HG03575 (cell line): Measurements from ENCODE around the gene FAM3A.

Experiments
- ATAC-seq: cut with Tn5 transposase; IDR thresholded peaks from one replicate; pipeline ENCODE4 v1.9.1; 2021; ENCODE audit not compliant: unreplicated experiment, insufficient number of reproducible peaks, low FRiP score; ENCODE audit errors: extremely low read depth

FAM3A gene

DNA sequence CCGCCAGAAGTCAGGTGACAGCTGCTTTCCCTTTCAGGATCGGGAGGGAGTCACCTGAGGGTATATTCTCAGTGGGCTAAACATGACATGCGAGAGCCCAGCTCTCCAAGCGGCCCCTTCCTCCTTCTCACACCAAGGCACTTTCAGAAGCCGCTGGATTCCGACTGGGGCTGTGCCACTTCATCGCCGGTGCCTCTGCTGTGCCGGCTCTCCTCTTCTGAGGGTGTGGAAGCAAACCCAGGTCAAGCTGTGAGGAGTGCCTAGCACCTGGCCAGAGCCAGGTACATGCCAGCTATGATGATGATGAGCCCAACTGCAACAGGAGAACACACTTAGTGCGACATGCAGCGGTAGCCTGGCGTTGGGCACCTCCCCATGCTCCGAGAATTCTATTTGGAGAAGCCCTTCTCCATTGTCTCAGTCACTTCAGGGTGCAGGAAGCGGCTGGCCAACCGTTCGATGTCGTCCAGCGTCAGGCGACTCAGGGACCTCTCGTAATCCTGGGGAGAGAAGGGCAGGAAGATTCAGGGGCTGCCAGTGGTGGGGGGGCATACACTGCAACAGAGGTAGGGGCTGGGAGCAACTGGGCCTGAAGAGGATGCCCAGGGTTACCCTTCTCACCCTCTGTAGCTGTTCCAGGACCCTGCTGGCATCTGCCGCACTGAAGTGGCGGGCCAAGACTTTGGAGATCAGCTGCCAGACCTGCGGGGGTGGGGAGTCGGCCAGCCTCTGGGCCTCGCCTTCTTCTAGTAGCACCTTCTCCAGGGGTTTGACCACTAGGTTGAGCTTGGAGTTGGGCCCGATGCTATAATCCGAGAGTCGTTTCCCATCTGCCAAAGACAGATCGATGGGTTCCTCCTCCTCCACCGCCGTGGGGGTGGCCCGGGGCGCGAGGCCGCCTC, 30.6 kb downstream of the FAM3A start:
- ATAC-seq, result no peak

DNA sequence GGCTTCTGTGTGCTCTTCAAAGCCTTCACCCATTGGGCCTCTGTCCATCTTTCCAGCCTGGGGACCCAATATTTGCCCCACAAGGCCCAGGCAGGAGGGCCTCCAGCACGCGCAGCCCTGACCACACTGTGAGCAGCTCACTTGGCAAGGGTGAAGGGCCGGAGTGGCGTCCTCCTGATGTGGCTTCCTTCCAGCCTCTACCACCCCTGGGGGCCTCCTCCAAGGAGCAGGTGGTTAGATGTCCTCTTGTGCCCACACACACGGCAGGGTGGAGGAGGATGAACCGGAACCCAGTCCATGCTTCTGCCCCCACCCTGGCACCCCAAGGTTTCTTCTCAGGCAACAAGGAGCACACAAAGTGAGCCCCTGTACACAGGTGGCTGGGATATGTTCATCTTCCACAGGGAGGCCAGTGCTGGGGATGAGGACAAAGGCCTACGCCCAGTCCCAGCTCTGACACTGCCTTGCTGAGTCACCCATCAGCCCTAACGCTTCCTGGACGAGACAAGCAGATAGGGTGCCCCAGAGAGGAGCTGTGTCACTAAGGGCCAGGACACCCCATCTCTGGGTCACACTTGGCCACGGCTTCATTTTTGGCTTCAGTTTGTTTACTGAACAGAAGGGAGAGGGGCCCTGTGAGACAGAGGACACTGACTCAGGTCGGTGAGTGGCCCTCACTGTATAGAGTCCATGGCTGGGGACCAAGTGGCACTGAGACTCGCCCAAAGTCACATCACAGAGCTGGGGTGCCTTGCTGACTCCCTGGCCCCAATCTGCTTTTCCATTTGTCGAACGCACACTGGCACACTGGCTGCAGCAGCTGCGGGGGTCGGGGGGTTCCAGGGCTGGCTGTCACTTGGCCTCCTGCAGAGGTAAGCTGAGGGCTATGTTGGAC, 31.5 kb downstream of the FAM3A start:
- no peak for ATAC-seq

DNA sequence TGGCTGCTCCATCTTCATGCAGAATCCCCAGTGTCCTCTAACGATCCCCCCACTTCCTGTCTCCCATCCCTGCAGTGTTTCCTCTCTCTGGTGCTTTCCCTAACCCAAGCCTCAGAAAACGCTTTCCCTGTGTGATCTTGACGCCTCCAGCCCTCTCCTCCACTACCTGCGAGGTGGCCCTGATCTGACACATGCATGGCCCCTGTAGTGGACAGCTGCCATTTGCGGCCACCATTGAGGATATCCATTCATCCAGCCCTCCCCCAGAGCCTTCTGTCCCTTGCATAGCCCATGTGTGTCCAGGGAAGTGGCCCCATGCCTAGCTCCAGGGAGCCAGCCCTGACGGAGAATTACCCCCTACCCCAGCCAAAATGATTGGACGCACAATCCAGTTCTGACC, 32.7 kb downstream of the FAM3A start:
- no peak for ATAC-seq

DNA sequence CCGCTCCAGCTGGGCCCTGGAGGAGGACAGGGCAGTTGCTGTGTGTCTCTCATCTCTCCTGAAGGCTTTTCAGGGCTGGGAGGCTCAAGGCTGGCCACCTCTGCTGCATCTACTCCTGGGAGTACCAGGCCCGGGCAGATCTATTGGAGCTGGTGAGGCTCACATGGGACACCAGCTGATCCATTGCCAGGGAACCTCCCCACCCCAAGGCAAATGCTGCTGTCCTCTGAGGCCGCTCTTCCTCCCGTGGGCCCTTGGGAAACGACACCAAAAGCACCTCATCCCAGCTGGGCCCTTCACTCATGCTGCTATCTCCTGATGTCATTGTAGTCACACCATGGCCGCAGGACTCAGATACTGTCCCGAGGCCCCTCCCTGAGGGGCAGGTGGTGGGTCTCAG, 33.2 kb downstream of the FAM3A start:
- no peak for ATAC-seq

DNA sequence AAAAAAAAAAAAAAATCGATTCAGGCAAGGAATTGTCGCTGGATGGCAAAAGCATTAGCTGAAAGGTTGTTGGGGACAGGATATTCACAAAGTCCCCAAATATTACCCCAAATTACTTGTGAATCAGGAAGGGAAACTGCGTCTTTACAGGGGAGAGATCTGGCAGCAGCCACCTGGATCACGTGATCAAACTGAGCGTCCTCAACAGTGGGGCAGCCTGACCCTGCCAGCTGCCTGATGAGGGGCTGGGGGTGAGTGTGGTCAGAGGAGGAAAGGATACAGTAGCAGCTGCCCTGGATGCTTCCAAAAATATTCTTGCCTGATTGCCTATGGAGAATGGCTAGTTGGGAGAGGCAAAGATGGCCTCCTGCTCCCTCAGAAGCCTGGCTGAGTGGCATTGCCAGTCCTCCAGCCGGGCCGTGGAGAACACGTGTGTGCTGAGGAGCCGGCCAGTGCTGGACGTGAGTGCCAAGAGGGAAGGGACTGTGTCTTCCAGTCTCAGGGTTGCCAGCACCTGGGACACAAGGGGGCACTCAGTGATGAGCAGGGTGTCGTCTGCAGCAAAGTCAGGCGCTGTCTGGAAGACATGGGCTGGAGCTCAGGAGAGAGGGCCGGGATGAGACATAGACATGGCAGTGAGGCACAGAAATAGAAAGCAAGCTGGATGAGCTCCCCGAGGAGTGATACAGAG, 34.0 kb downstream of the FAM3A start:
- no peak for ATAC-seq

DNA sequence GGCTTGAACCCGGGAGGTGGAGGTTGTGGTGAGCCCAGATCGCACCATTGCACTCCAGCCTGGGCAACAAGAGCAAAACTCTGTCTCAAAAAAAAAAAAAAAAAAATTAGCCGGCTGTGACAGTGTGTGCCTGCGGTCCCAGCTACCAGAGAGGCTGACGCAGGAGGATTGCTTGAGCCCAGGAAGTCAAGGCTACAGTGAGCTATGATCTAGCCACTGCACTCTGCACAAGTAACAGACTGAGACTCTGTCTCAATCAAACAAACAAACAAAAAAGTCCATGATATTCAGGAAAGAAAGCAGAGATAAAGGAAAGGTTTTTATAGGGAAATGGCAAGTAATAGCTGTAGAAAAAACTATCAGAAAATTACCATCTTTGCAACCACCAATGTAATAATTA, 34.8 kb downstream of the FAM3A start:
- no peak for ATAC-seq

DNA sequence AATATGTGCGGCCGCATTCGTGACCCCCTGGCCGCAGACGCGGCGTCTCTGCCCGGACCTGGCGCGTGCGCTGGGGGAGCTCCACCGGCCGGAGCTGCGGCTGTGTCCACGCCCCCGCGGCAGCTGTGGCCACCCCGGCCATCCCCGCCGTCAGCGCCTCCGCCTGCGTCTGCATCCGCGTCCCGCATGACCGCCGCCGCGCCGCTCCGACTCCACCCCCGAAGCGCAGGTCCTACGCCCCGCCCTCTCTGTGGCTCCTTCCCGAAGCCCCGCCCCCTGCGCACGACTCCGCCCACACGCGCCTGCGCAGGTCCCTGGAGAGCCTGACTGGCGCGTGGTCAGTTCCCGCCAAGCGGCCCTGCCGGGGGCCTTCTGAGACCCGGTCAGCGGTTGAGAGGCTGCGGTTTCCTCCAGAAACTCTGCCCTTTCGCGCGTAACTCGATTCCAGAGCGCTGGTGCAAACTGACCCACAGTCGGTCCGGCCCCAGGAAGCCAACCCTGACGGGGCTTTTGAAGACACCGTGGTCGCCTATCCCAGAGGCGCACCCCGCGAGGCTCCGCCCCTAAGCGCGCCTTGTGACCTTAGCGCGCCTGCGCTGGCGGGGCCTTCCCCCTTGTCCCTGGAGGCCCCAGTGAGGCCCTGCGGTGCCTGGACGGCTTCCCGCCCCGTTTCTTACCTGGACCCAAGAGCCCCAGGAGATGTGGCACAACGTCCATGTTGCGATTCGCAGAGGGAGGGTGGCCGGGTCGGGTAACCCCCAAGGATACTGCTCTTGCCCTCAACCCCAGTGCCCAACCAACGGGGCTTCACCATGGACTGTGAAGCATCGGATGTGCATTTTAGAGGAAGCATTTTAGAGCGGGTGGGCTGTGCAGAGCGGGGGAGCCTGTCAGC, 37.1 kb downstream of the FAM3A start, which contains the start of gene LAGE3:
Gene LAGE3 (minus strand): TSS at position 554 of the 895 bp plus-strand sequence. CDS start 366 bp downstream, at position 188.
- ATAC-seq, result no peak

DNA sequence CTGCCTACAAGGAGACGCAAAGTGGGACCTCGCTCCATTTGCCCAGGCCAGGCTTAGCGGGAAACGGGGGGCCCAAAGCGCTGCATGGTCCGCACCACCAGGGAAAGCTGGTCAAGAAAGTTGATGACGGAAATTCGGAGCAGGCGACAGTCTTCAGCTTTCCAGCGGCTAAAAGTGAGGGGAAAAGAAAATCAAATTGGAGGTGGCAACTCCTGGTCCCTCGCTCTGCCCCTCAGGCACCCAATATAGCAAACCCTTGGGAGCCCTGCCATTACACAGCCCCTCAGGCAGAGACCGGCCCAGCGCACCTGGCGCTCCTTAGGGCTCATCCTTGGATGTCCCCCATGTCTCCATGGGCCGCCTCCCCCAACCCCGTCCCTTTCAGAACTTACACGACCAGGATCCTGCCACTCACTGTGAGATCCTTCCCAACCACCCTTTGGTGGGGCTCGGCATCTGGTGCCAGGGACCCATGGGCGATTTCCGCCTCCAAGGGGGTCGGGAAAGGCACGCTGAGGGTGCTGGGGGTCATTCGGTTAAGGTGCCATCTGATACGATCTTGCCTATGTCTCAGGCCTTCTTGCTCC, 38.0 kb downstream of the FAM3A start:
- no peak for ATAC-seq

DNA sequence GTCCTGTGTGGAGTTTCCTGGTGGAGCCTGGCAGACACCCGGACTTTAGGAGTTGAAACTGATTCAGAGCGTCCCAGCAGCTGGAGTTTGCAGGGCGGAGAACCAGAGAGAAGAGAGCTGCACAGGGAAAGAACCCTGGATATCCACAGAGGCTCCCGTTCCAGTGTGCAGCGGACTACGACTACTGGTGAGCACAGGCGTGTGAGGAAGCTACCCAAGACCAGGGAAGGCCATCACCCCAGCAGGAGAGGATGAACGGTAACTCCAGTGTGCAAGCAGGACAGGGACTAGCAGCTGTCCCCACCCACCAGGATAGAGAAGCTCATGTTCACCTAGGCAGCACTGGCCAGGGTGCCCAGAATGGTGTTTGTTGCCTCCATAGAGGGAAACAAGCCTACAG, 39.2 kb downstream of the FAM3A start:
- no peak for ATAC-seq

DNA sequence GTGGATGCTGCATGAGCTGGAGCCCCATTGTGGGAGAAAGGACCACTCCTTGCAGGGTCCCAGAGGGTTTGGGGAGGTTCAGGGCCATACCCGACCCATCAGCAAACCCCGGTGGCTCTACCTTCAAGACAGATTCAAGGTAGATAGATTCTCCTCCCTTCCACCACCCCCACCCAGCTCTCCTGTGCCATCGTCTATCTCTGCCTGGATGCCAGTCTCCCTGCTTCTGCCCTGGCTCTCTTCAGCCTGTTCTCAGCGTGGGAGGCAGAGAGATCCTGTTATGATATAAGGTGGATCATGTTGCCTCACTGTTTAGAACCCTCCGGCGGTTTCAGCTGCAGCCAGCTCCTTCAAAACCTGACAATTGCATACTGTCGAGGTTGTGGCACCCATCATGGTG, 42.3 kb downstream of the FAM3A start:
- no peak for ATAC-seq

DNA sequence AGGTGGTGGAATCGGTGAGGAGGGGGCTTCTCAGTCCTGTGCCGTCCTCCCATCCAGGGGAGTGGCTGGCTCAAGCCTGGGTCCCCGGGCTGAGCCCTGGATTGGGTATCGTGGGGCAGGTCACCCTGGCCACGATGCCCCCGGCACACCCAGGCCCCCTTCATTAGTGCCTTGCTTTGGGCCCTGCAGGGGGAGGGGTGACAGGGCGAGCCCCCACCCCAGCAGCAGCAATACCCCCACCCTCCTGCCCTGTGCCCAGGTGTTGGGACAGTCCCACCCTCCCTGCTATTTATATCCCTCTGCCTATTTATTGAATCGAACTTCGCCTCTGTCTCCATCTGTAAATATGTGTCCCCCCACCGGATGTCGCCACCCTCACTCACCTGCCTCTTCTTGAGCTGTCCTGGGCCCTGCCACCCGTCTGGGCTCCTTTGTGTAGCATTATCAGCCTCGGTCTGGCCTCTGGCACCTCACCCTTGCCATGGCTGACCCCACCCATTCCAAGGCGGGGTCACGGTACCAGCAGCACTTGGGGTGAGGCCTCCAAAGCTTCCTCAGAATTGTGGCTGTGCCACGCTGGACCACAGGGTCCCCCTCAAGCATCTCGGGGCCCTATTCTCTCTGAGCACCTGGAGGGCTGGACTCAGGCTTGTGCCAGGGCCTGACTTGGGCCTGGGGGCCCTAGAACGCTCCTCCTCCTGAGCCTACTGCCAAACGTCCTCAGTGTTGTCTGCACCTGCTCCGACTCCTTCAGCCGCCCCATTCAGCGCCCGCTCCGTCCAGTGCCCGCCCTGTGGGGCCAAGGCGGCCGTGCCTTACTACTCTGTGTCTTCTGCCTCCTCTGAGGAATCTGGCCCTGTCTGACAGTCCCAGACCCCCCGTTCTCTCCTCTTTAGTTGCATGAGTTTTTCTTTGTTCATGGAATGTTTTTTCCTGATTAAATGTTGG, 43.1 kb downstream of the FAM3A start:
- no peak for ATAC-seq

DNA sequence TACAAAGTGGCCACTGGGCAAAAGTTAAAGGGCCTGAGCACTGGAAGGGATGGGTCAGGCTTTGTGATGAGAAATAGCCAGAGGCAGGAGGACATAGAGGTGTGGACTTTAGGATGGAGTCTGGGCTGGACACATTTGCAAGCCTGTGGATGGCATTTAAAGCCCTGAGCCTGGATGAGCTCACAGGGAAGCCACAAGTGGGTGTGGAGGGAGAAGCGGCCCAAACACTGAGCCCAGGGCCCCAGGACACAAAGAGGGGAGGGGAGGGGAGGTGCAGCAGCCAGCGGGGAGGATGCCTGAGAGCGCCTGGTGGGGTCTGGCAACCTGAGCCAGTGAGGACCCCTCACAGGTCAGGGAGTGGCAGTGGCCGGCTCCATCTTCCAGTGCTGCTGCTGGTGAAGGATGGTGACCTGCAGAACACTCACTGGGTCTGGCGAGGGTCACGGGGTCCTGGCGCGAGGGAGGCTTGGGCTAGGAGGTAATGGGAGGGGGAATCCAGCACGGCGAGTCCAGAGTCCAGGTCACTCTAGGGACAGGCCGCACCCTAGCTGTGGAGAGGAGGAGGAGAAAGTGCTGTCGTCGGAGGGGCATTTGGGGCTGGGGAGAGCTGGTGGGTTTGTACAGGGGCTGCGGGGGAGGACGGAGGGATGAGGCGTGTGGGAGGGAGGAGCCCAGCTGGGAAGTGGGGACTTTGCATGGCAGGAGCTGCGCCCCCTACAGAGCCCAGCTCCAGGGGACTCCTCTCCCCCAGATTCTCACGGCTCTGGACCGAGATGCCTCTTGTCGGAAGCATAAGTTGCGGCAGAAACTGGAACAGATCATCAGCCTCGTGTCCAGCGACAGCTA, 44.0 kb downstream of the FAM3A start:
- ATAC-seq, result no peak

DNA sequence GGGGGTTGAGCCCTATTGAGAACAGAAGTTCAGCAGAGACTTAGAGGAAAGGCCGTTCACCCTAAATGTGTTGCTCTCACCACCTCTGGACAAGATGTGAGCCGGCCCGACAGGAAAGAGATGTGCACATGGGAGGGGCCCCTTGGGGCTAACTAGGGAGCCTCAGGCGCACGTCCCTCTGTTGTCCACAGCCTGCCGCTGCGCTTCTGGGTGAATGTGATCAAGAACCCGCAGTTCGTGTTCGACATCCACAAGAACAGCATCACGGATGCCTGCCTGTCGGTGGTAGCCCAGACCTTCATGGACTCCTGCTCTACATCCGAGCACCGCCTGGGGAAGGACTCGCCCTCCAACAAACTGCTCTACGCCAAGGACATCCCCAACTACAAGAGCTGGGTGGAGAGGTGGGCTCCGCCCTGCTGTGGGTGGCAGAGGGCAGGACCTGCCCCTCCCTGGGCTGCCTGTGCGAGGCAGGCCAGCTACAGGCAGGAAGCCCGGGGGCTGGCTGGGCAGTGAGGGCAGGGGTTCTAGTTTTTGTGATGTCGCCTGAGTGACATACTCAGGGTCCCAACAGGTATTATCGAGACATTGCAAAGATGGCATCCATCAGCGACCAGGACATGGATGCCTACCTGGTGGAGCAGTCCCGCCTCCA, 45.0 kb downstream of the FAM3A start:
- ATAC-seq, result no peak

DNA sequence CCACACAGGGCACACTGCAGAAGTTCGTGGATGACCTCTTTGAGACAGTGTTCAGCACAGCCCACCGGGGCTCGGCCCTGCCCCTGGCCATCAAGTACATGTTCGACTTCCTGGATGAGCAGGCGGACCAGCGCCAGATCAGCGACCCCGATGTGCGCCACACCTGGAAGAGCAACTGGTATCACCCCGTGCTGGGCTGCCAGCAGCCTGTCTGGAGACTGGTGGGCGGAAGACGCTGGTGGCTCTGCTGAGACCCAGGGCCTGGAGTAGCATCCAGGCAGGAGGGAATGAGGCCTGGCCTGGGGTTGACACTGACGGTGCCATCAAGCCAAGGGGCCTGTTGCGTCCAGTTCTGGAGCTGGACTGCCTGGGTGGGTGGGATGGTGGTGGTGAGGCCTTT, 45.6 kb downstream of the FAM3A start:
- no peak for ATAC-seq

DNA sequence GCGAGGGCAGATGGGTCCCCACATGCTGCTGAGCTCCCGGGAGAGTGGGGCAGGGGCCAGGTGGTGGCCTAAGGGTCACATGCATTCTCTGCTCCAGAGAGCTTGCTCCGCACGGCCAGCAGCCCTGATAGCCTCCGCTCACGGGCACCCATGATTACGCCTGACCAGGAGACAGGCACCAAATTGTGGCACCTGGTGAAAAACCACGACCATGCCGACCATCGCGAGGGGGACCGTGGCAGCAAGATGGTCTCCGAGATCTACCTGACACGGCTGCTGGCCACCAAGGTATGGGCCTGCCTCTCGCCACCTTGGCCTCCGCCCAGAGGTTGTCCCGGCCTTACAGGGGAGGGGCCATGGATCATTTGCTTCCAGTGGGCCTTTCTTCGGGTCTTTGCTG, 46.2 kb downstream of the FAM3A start:
- no peak for ATAC-seq

DNA sequence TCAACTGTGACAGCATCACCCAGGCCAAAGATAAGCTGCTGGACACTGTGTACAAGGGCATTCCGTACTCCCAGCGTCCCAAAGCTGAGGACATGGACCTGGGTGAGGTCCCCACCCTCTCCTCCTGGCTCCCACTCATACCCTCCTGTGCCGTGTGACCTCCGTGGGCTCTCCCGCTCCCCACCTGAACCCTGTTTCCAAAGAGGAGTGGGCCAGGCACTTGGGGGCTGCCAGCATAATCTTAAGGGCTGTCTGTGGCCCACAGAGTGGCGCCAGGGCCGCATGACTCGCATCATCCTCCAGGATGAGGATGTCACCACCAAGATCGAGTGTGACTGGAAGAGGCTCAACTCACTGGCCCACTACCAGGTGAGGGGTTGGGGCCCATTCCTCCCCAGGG, 46.9 kb downstream of the FAM3A start:
- no peak for ATAC-seq
